Activated gamma-delta T cell treated with anti-CD3 and anti-CD28 coated beads, Interleukin-2, amount 50 U/mL, for 16 hours (primary cell): ENCODE results near the gene LAPTM4A.
"Not testable (repeated sequence)": the region's sequence is repeated elsewhere in the genome, so short reads cannot be mapped to it uniquely, and the experiment has no call there.

Experiments
- DNase-seq: peaks from one replicate; pipeline ENCODE4 v3.0.0-alpha.2; 2020; ENCODE audit warnings: low read depth

The LAPTM4A gene

GRCh38 chr2:20076757-20077156 is 25.3 kb upstream of the LAPTM4A start:
- no peak for DNase-seq

GRCh38 chr2:20074901-20075300 is 23.5 kb upstream of the LAPTM4A start:
- DNase-seq, result no peak

- not testable (repeated sequence) for DNase-seq
Measured at GRCh38 chr2:20074046-20074648, 22.7 kb upstream of the LAPTM4A start.

GRCh38 chr2:20073460-20073859 is 22.0 kb upstream of the LAPTM4A start:
- no peak for DNase-seq

- no peak for DNase-seq
Measured at GRCh38 chr2:20072436-20073158, 21.2 kb upstream of the LAPTM4A start.

GRCh38 chr2:20071397-20072383 is 20.3 kb upstream of the LAPTM4A start:
- DNase-seq, result no peak

- no peak for DNase-seq
Measured at GRCh38 chr2:20069756-20070155, 18.3 kb upstream of the LAPTM4A start.

- no peak for DNase-seq
Measured at GRCh38 chr2:20067992-20068584, 16.7 kb upstream of the LAPTM4A start.

- no peak for DNase-seq
Measured at GRCh38 chr2:20065885-20066602, 14.6 kb upstream of the LAPTM4A start.

- DNase-seq, result no peak
Measured at GRCh38 chr2:20064841-20065240, 13.4 kb upstream of the LAPTM4A start.

- DNase-seq, result no peak
Measured at GRCh38 chr2:20064421-20064820, 13.0 kb upstream of the LAPTM4A start.

GRCh38 chr2:20062615-20063545 is 11.5 kb upstream of the LAPTM4A start:
- DNase-seq, result no peak

GRCh38 chr2:20061940-20062339 is 10.5 kb upstream of the LAPTM4A start:
- no peak for DNase-seq

- DNase-seq, result no peak
Measured at GRCh38 chr2:20061476-20061875, 10.0 kb upstream of the LAPTM4A start.

- DNase-seq, result no peak
Measured at GRCh38 chr2:20060106-20060505, 8.7 kb upstream of the LAPTM4A start.

- DNase-seq, result no peak
Measured at GRCh38 chr2:20057268-20057667, 5.8 kb upstream of the LAPTM4A start.

- DNase-seq, result no peak
Measured at GRCh38 chr2:20054931-20055330, 3.5 kb upstream of the LAPTM4A start.

GRCh38 chr2:20054119-20054518 is 2.7 kb upstream of the LAPTM4A start:
- no peak for DNase-seq

GRCh38 chr2:20052861-20053281 is 1.4 kb upstream of the LAPTM4A start:
- no peak for DNase-seq

GRCh38 chr2:20052229-20052851 is 912 bp upstream of the LAPTM4A start:
- no peak for DNase-seq
